NK-92 (cell line): ENCODE results near the gene CCL26.
"Not testable (repeated sequence)": the region's sequence is repeated elsewhere in the genome, so short reads cannot be mapped to it uniquely, and the experiment has no call there.

Experiments
- DNase-seq: peaks from one replicate; lab custom pipeline; 2025; ENCODE audit not compliant: unreplicated experiment; lab: John Stamatoyannopoulos, UW

CCL26 gene

GRCh38 chr7:75739796-75740672, 32.0 kb downstream of the CCL26 start:
- DNase-seq = no peak

- DNase-seq = peak; percentile 96
Measured at GRCh38 chr7:75738975-75739795, 32.8 kb downstream of the CCL26 start.

GRCh38 chr7:75738604-75738974, 33.4 kb downstream of the CCL26 start, which contains the start of gene HIP1:
Gene HIP1 (minus strand): TSS chr7:75738941. CDS start chr7:75738920, 21 bp downstream.
- DNase-seq = no peak

- no peak for DNase-seq
Measured at GRCh38 chr7:75737856-75738603, 34.0 kb downstream of the CCL26 start.

GRCh38 chr7:75735581-75736350, 36.2 kb downstream of the CCL26 start:
- DNase-seq = no peak

- DNase-seq = no peak
Measured at GRCh38 chr7:75734586-75735458, 37.2 kb downstream of the CCL26 start.

GRCh38 chr7:75732764-75733630, 39.0 kb downstream of the CCL26 start:
- no peak for DNase-seq

- no peak for DNase-seq
Measured at GRCh38 chr7:75732016-75732521, 39.9 kb downstream of the CCL26 start.

GRCh38 chr7:75729851-75730274, 42.1 kb downstream of the CCL26 start:
- DNase-seq = no peak

- DNase-seq = no peak
Measured at GRCh38 chr7:75727881-75728593, 44.0 kb downstream of the CCL26 start.

GRCh38 chr7:75727351-75727750, 44.7 kb downstream of the CCL26 start:
- not testable (repeated sequence) for DNase-seq

GRCh38 chr7:75725306-75725705, 46.7 kb downstream of the CCL26 start:
- DNase-seq = no peak

- no peak for DNase-seq
Measured at GRCh38 chr7:75723444-75723843, 48.6 kb downstream of the CCL26 start.

- DNase-seq = no peak
Measured at GRCh38 chr7:75722373-75722772, 49.6 kb downstream of the CCL26 start.

- not testable (repeated sequence) for DNase-seq
Measured at GRCh38 chr7:75721922-75722321, 50.1 kb downstream of the CCL26 start.

GRCh38 chr7:75721426-75721825, 50.6 kb downstream of the CCL26 start:
- no peak for DNase-seq

- no peak for DNase-seq
Measured at GRCh38 chr7:75719626-75720025, 52.4 kb downstream of the CCL26 start.
